Measurements from ENCODE around the gene NTRK1. TPM values are rescaled to one million over a fixed set of nuclear protein-coding genes. Genes with fewer than 3 reads are reported as not detected.

The NTRK1 gene
- total RNA-seq, 4 donors from 2014 or later = 0.23 TPM; not detected in 3

DNA sequence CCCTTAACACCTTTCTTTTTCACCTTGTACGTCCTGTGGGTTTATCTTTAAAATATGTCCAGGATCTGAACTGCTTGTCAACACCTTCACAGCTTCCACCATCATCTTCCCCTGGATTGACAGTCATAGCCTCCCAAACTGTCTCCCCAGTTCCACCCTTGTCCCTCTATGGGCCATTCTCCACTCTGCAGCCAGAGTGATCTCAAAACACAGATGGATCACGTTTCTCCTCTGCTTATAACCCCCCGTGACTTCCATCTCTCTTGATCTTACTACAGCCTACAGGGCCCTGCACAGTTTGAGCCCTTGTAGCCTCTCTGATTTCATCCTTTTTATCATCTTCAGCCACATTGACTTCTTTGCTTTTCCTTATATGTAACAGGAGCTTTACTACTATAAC lies 6.0 kb upstream of the NTRK1 start:
- no peak overlapping the region for H3K4me3 ChIP-seq (ENCODE audit: low read depth, poor library complexity, severe bottlenecking)
- 42 to 77% methylated on average over 3 of the region's 3 CpGs for WGBS, 2 donors
- TF ChIP-seq CTCF (IDR thresholded peaks at IDR 0.05) (no peak), POLR2A (IDR thresholded peaks at IDR 0.05) (no peak)
- intact Hi-C loops (cut with DNase I; ENCODE audit: low total_unique reads) = no loop called here
- DNase-seq (ENCODE audit: low spot score in 2 of 2) = no peak

- 79 to 85% methylated on average over 3 of the region's 3 CpGs for WGBS, 2 donors
- DNase-seq (ENCODE audit: low spot score in 2 of 2) = no peak
- H3K4me3 ChIP-seq (ENCODE audit: low read depth, poor library complexity, severe bottlenecking) = no peak overlapping the region
- intact Hi-C loops (cut with DNase I; ENCODE audit: low total_unique reads) = no loop called here
- TF ChIP-seq CTCF (IDR thresholded peaks at IDR 0.05) (no peak), POLR2A (IDR thresholded peaks at IDR 0.05) (no peak)
These were observed 4.3 kb upstream of the NTRK1 start for GRCh38 chr1:156856282-156856785.

DNA sequence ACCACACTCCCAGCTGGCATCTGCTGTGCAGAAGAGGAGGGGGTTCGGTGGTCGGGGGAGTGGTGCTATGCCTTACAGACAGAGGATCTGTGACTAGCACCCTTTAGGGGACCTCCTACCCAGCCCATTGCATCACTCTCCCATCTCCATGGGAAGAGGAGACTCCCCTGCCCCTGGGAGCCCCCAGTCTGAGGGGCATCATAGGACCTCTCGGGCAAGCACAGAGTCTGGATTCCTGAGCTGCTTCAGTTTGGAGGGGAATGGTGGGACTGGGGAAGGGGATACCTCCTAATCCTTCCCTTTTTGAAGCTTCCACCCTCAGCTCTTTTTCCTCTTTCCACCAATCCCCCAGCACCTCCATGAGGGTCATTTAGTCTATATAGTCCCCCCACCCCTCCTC lies 3.1 kb upstream of the NTRK1 start:
- no peak overlapping the region for H3K4me3 ChIP-seq (ENCODE audit: low read depth, poor library complexity, severe bottlenecking)
- intact Hi-C loops (cut with DNase I; ENCODE audit: low total_unique reads) = no loop called here
- DNase-seq (ENCODE audit: low spot score in 2 of 2) = no peak
- TF ChIP-seq POLR2A (IDR thresholded peaks at IDR 0.05) = no peak
- TF ChIP-seq CTCF (IDR thresholded peaks at IDR 0.05) = no peak
- 68 to 77% methylated on average over 3 of the region's 3 CpGs for WGBS, 2 donors

DNA sequence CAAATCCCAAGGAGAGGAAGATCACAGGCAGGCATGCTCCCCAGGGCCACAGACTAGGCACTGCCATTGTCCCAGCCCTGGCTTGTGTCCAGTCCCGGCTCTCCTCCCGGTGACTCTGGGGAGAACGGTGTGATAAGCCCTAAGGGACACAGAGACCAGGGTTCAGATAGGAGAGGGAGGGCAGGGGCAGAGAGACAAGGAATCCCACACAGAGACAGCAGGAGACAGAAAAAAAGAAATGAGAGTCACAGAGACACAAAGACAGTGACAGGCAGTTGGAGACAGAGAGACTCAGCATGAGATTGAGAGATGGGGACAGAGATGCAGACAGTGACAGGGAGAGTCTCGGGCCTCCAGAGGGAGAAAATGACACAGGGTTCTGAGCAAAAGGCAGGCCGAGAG lies 2.1 kb upstream of the NTRK1 start:
- H3K4me3 ChIP-seq (ENCODE audit: low read depth, poor library complexity, severe bottlenecking) = no peak overlapping the region
- TF ChIP-seq CTCF (IDR thresholded peaks at IDR 0.05) (no peak), POLR2A (IDR thresholded peaks at IDR 0.05) (no peak)
- no peak for DNase-seq (ENCODE audit: low spot score in 2 of 2)
- 19 to 23% methylated on average over 5 of the region's 5 CpGs for WGBS, 2 donors
- intact Hi-C loops (cut with DNase I; ENCODE audit: low total_unique reads) = no loop called here

GRCh38 chr1:156858959-156859522 lies 1.6 kb upstream of the NTRK1 start, which contains the start of gene INSRR:
Gene INSRR (minus strand): TSS chr1:156859117. CDS start chr1:156858621, 496 bp downstream.
- no peak for TF ChIP-seq CTCF (IDR thresholded peaks at IDR 0.05)
- H3K4me3 ChIP-seq (ENCODE audit: low read depth, poor library complexity, severe bottlenecking) = no peak within 1 kb of the TSS
- intact Hi-C loops (cut with DNase I; ENCODE audit: low total_unique reads) = no loop called here
- DNase-seq (ENCODE audit: low spot score in 2 of 2) = no peak
- 3 to 5% methylated on average over 30 to 37 of the region's 39 CpGs for WGBS, 2 donors

All from lower leg skin (tissue), 4 donors.